Adrenal gland (tissue), 12 donors: ENCODE results near the gene RUVBL2. TPM values are rescaled to one million over a fixed set of nuclear protein-coding genes. Genes with fewer than 3 reads are reported as not detected.

Experiments
- DNase-seq, 7 donors: peaks; one replicate each; pipeline ENCODE4 v3.0.0-alpha.2; 2019 to 2020
- H3K27ac ChIP-seq, 5 donors: fragments of 200-600 bp; sonication (generic) in 4 of 5; 1 replicate in 3 of 5; 2 replicates in 2 of 5; pipeline versions ENCODE4 v1.5.1 to v1.8.0; 2016 to 2020; ENCODE audit warnings: mild to moderate bottlenecking in 1 of 5
- H3K27me3 ChIP-seq: fragments of 200-600 bp; 2 replicates; pipeline ENCODE4 v1.8.0; 2021
- H3K36me3 ChIP-seq, 2 donors: fragments of 200-600 bp; replicated peaks in 1 of 2; 1 replicate in 1 of 2; 2 replicates in 1 of 2; pipeline versions ENCODE4 v1.5.1 to v1.8.0; 2018 to 2022
- H3K4me1 ChIP-seq, 2 donors: fragments of 200-600 bp; replicated peaks in 1 of 2; 1 replicate in 1 of 2; 2 replicates in 1 of 2; pipeline versions ENCODE4 v1.5.1 to v1.8.0; 2018 to 2021
- H3K4me3 ChIP-seq, 4 donors: fragments of 200-600 bp; sonication (generic) in 3 of 4; one replicate each; pipeline ENCODE4 v1.5.1; 2016 to 2018
- H3K9me3 ChIP-seq, 3 donors: fragments of 200-600 bp; sonication (generic) in 1 of 3; replicated peaks in 1 of 3; 1 replicate in 2 of 3; 2 replicates in 1 of 3; pipeline versions ENCODE4 v1.5.1 to v1.8.0; 2016 to 2021
- CTCF ChIP-seq, 6 experiments: fragments of 450-650 bp in 4 of 6; fragments of 200-600 bp in 2 of 6; sonication (generic) in 1 of 6; IDR thresholded peaks; 1 replicate in 5 of 6; 2 replicates in 1 of 6; pipeline versions ENCODE4 v1.5.1 to v1.8.0; 2016 to 2021; ENCODE audit warnings: antibody characterized with exemption in 6 of 6, mild to moderate bottlenecking in 2 of 6, moderate library complexity in 1 of 6
- POLR2A ChIP-seq, 2 donors: fragments of 450-650 bp; IDR thresholded peaks; one replicate each; pipeline ENCODE4 v1.6.1; 2017; ENCODE audit warnings: antibody characterized with exemption in 2 of 2, mild to moderate bottlenecking in 2 of 2, moderate library complexity in 1 of 2
- WGBS, 4 donors: extraction: QIAGEN DNeasy Blood & Tissue Kit in 2 of 4; methylation state at CpG; one replicate each; pipeline versions ENCODE4 v1.1.5 to v1.1.7; 2013 to 2017; 5-methylcytosine and 5-hydroxymethylcytosine counted together
- intact Hi-C, 2 donors: fragments of 100-400 bp; cut with DNase I; formaldehyde crosslinking; loops; one replicate each; pipeline versions ENCODE4 v1.14.1 to v1.15.0; 2022 to 2023
- polyA plus RNA-seq, 3 donors: library from polyadenylated mRNA; stranded (reverse); fragments of 200-250 nt in 2 of 3; fragments of 350-450 nt in 1 of 3; fragmentation: Illumina TruSeq in 1 of 3; extraction: RNeasy Lipid Tissue Mini Kit (QIAGEN cat#74804) in 1 of 3; gene quantifications; one replicate each; pipeline ENCODE4 v1.2.3, GENCODE V29; 2013 to 2014
- total RNA-seq, 9 donors: library from RNA; depleted of rRNA in 4 of 9; stranded (reverse); fragments of >200 nt in 4 of 9; fragments of 120-200 nt in 1 of 9; fragmentation: NEBNext Ultra II Directional in 1 of 9; extraction: Animal tissue kit (Norgen Biotek cat#: 25700) in 1 of 9; gene quantifications; one replicate each; pipeline versions ENCODE4 v1.1.0 to v1.2.4, GENCODE V29; 2013 to 2023
- donor health status: healthy with polysubstance abuse.
- donor health status: Bipolar disorder and iron deficiency.
- donor health status: DM: yes; HTN: yes; CAD: no.
- donor health status: DM: no; HTN: no; CAD: no.
- donor health status: DM: no; HTN: no; CAD: no.
- donor health status: DM: yes; HTN: yes; CAD: no.

RUVBL2 gene
- total and polyA plus RNA-seq, 12 donors, result 41.3 to 143 (median 75.6) TPM

GRCh38 chr19:48964205-48965039 is 29.3 kb upstream of the RUVBL2 start:
- Histone ChIP-seq H3K27me3 (no peaks in the 10 kb centered on the region), H3K27ac (peak overlapping the region; percentile 62 to 96 (median 85)), H3K4me3 (peak overlapping the region in 2 of 4 donors; percentile 51 to 94), H3K36me3 (peaks cover 0 to 30% of the 10 kb centered on the region in 2 donors), H3K9me3 (no peaks in the 10 kb centered on the region), H3K4me1 (peaks cover 31 to 34% of the 10 kb centered on the region in 2 donors)
- intact Hi-C loops, result loop anchor here (5.0 to 10.0 kb wide), 2 partner anchors 90 to 127 kb away; partner anchors contain the start of genes HSD17B14 (in 1 of the 2) and PPP1R15A (in 1 of the 2)
- DNase-seq, result peak in 2 of 7 donors; percentile 50 to 79
- no peak for TF ChIP-seq POLR2A (IDR thresholded peaks at IDR 0.05)
- TF ChIP-seq CTCF (IDR thresholded peaks at IDR 0.05), result no peak
- WGBS, 4 donors, result 32 to 38% (median 36%) methylated on average over 13 to 19 of the region's 19 CpGs

GRCh38 chr19:48965040-48965805 is 28.5 kb upstream of the RUVBL2 start, which contains the start of gene FTL:
TSS of gene FTL (plus strand) at chr19:48965309. CDS start at chr19:48965508, 199 bp downstream.
- peaks cover 31 to 34% of the 10 kb centered on the region in 2 donors for H3K4me1 ChIP-seq
- TF ChIP-seq POLR2A (IDR thresholded peaks at IDR 0.05) (peak; percentile 100), CTCF (IDR thresholded peaks at IDR 0.05) (no peak)

GRCh38 chr19:48965806-48966540 is 27.7 kb upstream of the RUVBL2 start:
- Histone ChIP-seq H3K27ac (peak overlapping the region; percentile 53 to 96 (median 77)), H3K27me3 (no peaks in the 10 kb centered on the region), H3K4me1 (peaks cover 31 to 34% of the 10 kb centered on the region in 2 donors), H3K9me3 (no peaks in the 10 kb centered on the region), H3K4me3 (peak overlapping the region; percentile 36 to 94 (median 58)), H3K36me3 (peaks cover 0 to 43% of the 10 kb centered on the region in 2 donors)
- peak; percentile 86 to 96 (median 90) for DNase-seq
- WGBS, 4 donors, result 11 to 17% (median 14%) methylated on average over 21 to 36 of the region's 36 CpGs
- no peak for TF ChIP-seq POLR2A (IDR thresholded peaks at IDR 0.05)
- TF ChIP-seq CTCF (IDR thresholded peaks at IDR 0.05), result peak in 1 of 6 experiments; percentile 4
- intact Hi-C loops, result loop anchor here (5.0 to 10.0 kb wide), 2 partner anchors 91 to 129 kb away; partner anchors contain the start of genes HSD17B14 (in 1 of the 2) and PPP1R15A (in 1 of the 2)

More at GRCh38 chr19:48965040-48965805, 28.5 kb upstream of the RUVBL2 start, which contains the start of gene FTL:
- intact Hi-C loops, result loop anchor here (5.0 to 10.0 kb wide), 2 partner anchors 90 to 128 kb away; partner anchors contain the start of genes HSD17B14 (in 1 of the 2) and PPP1R15A (in 1 of the 2)
- peak within 1 kb of the TSS; percentile 36 to 94 (median 58) for H3K4me3 ChIP-seq
- peak; percentile 98 to 99 (median 98) for DNase-seq
- 0 to 1% (median 1%) methylated on average over 25 to 52 of the region's 52 CpGs for WGBS, 4 donors
- H3K36me3 ChIP-seq, result peaks cover 0 to 37% of the 10 kb centered on the region in 2 donors
- H3K27ac ChIP-seq, result peak within 1 kb of the TSS; percentile 71 to 96 (median 85)
- H3K9me3 ChIP-seq, result no peaks in the 10 kb centered on the region
- H3K27me3 ChIP-seq, result no peaks in the 10 kb centered on the region
